HepG2 (cell line): ENCODE data around the gene ACACA. TPM values are rescaled to one million over a fixed set of nuclear protein-coding genes. Genes with fewer than 3 reads are reported as not detected.
A peak's percentile ranks its signal among the peaks of the same experiment; 100 is the strongest.

Experiments used
- ATAD3A ChIP-seq: sonication (generic); formaldehyde crosslinking; IDR thresholded peaks from 2 replicates; pipeline ENCODE4 v1.4.0; 2020; ENCODE audit warnings: missing genetic modification reagents
- ATRX ChIP-seq: sonication (generic); formaldehyde crosslinking; IDR thresholded peaks from 2 replicates; pipeline ENCODE4 v1.4.0; 2020; ENCODE audit warnings: missing genetic modification reagents, borderline replicate concordance
- BRD4 ChIP-seq: sonication (generic); formaldehyde crosslinking; IDR thresholded peaks from 2 replicates; pipeline ENCODE4 v1.4.0; 2020; ENCODE audit warnings: missing genetic modification reagents
- CBX5 ChIP-seq: sonication (generic); formaldehyde crosslinking; IDR thresholded peaks from 2 replicates; pipeline ENCODE4 v1.4.0; 2020; ENCODE audit warnings: missing genetic modification reagents, borderline replicate concordance
- CENPT ChIP-seq: sonication (generic); formaldehyde crosslinking; IDR thresholded peaks from 2 replicates; pipeline ENCODE4 v1.8.0; 2022; ENCODE audit warnings: low read depth, mild to moderate bottlenecking, moderate library complexity, missing genetic modification reagents
- ELF4 ChIP-seq: sonication (generic); formaldehyde crosslinking; IDR thresholded peaks from 2 replicates; pipeline ENCODE4 v1.5.0; 2020; ENCODE audit warnings: missing genetic modification reagents, mild to moderate bottlenecking, moderate library complexity, borderline replicate concordance
- JARID2 ChIP-seq: sonication (generic); formaldehyde crosslinking; IDR thresholded peaks from 2 replicates; pipeline ENCODE4 v1.8.1; 2023; ENCODE audit warnings: missing genetic modification reagents, inconsistent platforms; ENCODE audit not compliant: insufficient replicate concordance
- KDM5B ChIP-seq: sonication (generic); formaldehyde crosslinking; IDR thresholded peaks from 2 replicates; pipeline ENCODE4 v1.4.0; 2020; ENCODE audit warnings: missing genetic modification reagents, mild to moderate bottlenecking, borderline replicate concordance
- MIER2 ChIP-seq: IDR thresholded peaks from 2 replicates; pipeline ENCODE4 v1.6.1; 2016; ENCODE audit warnings: missing biosample characterization, missing genetic modification reagents
- MXI1 ChIP-seq: IDR thresholded peaks from 3 replicates; pipeline ENCODE4 v1.6.1; 2012; ENCODE audit warnings: low read depth, low read length, inconsistent platforms, borderline replicate concordance
- PHF5A ChIP-seq: IDR thresholded peaks from one replicate; pipeline ENCODE4 v1.6.1; 2018; ENCODE audit warnings: low read depth, missing genetic modification reagents; ENCODE audit not compliant: unreplicated experiment
- PHF8 ChIP-seq: sonication (generic); formaldehyde crosslinking; IDR thresholded peaks from 2 replicates; pipeline ENCODE4 v1.5.0; 2020; ENCODE audit warnings: missing genetic modification reagents
- POLR2G ChIP-seq: fragments of 200-400 bp; formaldehyde crosslinking; IDR thresholded peaks from 2 replicates; pipeline ENCODE4 v1.6.1; 2018; ENCODE audit warnings: mild to moderate bottlenecking, low read depth, low read length, moderate library complexity
- SP5 ChIP-seq: IDR thresholded peaks from 2 replicates; pipeline ENCODE4 v1.6.1; 2016; ENCODE audit warnings: low read depth, borderline replicate concordance
- TOE1 ChIP-seq: sonication (generic); formaldehyde crosslinking; IDR thresholded peaks from 2 replicates; pipeline ENCODE4 v1.4.0; 2020; ENCODE audit warnings: mild to moderate bottlenecking, missing genetic modification reagents
- ZBTB38 ChIP-seq: sonication (generic); formaldehyde crosslinking; IDR thresholded peaks from 2 replicates; pipeline ENCODE4 v1.5.1; 2020; ENCODE audit warnings: mild to moderate bottlenecking, missing genetic modification reagents
- ZNF501 ChIP-seq: sonication (generic); formaldehyde crosslinking; IDR thresholded peaks from 2 replicates; pipeline ENCODE4 v1.5.1; 2020; ENCODE audit warnings: mild to moderate bottlenecking, moderate library complexity, missing genetic modification reagents
- ZSCAN9 ChIP-seq: IDR thresholded peaks from 2 replicates; pipeline ENCODE4 v1.6.1; 2016; ENCODE audit warnings: borderline replicate concordance
- polyA plus RNA-seq, 8 experiments: library from polyadenylated mRNA; depleted of rRNA in 3 of 8; stranded (reverse) in 7 of 8; unstranded in 1 of 8; fragments of >200 nt; fragmentation: Illumina TruSeq in 4 of 8; extraction: Trizol in 4 of 8; gene quantifications; 2 replicates each; pipeline versions ENCODE4 v1.2.1 to v1.2.3, GENCODE V29; 2011 to 2016; ENCODE audit warnings: low read depth in 4 of 8, missing spikeins in 1 of 8, mixed read lengths in 1 of 8; ENCODE audit not compliant: insufficient read depth in 1 of 8
- total RNA-seq, 5 experiments: library from RNA; depleted of rRNA; stranded (reverse); fragments of >200 nt; fragmentation: Illumina TruSeq; extraction: Trizol; gene quantifications; 2 replicates each; pipeline ENCODE4 v1.2.3, GENCODE V29; 2016; ENCODE audit warnings: low read depth in 1 of 5
- TF ChIP-seq, protein P1 (sequence below): sonication (generic); formaldehyde crosslinking; IDR thresholded peaks from 2 replicates; pipeline ENCODE4 v1.4.0; 2020; ENCODE audit warnings: missing genetic modification reagents, borderline replicate concordance
- TF ChIP-seq, protein P2 (sequence below): IDR thresholded peaks from 2 replicates; pipeline ENCODE4 v1.6.1; 2016; ENCODE audit warnings: low read depth, borderline replicate concordance
- TF ChIP-seq, protein P3 (sequence below): sonication (generic); formaldehyde crosslinking; IDR thresholded peaks from 2 replicates; pipeline ENCODE4 v1.8.0; 2022; ENCODE audit warnings: missing genetic modification reagents, mild to moderate bottlenecking, borderline replicate concordance
- TF ChIP-seq, protein P4 (sequence below): sonication (generic); formaldehyde crosslinking; IDR thresholded peaks from 2 replicates; pipeline ENCODE4 v1.5.0; 2020; ENCODE audit warnings: missing genetic modification reagents

The ACACA gene
- total and polyA plus RNA-seq, 2 of the 13 experiments (the other 11 are each of a cell fraction or from before 2014, with no cell fraction given) = 39.2 to 47.2 TPM

DNA sequence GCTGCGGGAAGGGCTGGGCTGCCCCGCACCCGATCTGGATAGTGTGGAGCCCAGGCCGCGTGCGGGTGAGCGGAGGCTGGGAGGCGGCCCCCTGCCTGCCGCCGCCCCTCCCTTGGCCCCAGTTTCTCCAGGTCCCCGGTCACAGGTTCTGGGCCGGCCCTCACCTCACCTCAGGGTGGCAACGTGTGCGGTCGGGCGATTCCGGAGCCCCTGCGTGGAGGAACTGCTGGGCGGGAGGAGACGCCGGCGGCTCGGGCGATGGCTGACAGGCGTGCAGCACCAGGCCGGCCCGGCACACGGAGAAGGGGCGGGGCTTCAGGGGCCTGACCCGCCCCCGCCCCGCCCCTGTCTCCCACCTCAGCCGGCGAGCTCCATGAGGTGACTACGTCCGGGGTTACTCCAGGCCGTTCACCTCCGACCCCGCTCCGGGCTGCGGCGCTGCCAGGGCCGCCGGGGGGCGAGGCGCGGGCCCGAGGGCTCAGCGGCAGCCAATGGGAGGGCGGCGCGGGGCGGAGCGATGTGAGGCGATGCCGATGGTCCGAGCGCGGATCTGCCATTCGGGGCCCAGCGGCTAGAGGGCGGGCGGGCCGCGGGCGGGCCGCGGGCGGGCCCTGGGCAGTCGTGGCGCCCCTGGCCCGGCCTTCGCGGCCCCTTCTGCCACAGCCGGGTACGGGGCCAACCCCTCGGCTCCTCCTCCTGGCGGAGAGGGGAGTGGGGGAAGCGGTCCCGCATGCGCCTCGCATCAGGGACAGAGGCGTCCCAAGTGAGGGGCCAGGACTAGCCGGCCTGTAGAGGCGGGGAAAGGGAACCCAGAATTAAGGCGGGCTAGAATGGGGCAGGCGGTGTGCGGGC is 47.6 kb downstream of the ACACA start (continued):
- TF ChIP-seq BRD4 (CRISPR knock-in tag) (peak; percentile 70; the same call in 1 of the 2 replicates), MIER2 (CRISPR knock-in tag) (no peak), SP5 (CRISPR knock-in tag) (peak; percentile 44; the same call in 1 of the 2 replicates), POLR2G (peak; percentile 79), ATAD3A (CRISPR knock-in tag) (no peak), PHF8 (CRISPR knock-in tag) (peak; percentile 91), ZSCAN9 (peak; percentile 16; the same call in 1 of the 2 replicates), TOE1 (no peak), MXI1 (peak; percentile 72; the same call in 2 of the 3 replicates), ELF4 (no peak), ZNF501 (CRISPR knock-in tag) (peak; percentile 76), ATRX (CRISPR knock-in tag) (no peak), CBX5 (CRISPR knock-in tag) (peak; percentile 17; the same call in 1 of the 2 replicates), JARID2 (CRISPR knock-in tag) (no peak), CENPT (CRISPR knock-in tag) (0 out of 2 replicates have a peak, but pooled peaks have one; percentile 41), ZBTB38 (CRISPR knock-in tag) (0 out of 2 replicates have a peak, but pooled peaks have one; percentile 21), PHF5A (CRISPR knock-in tag) (no peak), KDM5B (CRISPR knock-in tag) (peak; percentile 79; the same call in 1 of the 2 replicates)
- TF ChIP-seq, protein P1, sequence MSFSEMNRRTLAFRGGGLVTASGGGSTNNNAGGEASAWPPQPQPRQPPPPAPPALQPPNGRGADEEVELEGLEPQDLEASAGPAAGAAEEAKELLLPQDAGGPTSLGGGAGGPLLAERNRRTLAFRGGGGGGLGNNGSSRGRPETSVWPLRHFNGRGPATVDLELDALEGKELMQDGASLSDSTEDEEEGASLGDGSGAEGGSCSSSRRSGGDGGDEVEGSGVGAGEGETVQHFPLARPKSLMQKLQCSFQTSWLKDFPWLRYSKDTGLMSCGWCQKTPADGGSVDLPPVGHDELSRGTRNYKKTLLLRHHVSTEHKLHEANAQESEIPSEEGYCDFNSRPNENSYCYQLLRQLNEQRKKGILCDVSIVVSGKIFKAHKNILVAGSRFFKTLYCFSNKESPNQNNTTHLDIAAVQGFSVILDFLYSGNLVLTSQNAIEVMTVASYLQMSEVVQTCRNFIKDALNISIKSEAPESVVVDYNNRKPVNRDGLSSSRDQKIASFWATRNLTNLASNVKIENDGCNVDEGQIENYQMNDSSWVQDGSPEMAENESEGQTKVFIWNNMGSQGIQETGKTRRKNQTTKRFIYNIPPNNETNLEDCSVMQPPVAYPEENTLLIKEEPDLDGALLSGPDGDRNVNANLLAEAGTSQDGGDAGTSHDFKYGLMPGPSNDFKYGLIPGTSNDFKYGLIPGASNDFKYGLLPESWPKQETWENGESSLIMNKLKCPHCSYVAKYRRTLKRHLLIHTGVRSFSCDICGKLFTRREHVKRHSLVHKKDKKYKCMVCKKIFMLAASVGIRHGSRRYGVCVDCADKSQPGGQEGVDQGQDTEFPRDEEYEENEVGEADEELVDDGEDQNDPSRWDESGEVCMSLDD (CRISPR knock-in tag) = no peak
- TF ChIP-seq, protein P2, sequence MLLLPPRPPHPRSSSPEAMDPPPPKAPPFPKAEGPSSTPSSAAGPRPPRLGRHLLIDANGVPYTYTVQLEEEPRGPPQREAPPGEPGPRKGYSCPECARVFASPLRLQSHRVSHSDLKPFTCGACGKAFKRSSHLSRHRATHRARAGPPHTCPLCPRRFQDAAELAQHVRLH (CRISPR knock-in tag) = no peak
- TF ChIP-seq, protein P3, sequence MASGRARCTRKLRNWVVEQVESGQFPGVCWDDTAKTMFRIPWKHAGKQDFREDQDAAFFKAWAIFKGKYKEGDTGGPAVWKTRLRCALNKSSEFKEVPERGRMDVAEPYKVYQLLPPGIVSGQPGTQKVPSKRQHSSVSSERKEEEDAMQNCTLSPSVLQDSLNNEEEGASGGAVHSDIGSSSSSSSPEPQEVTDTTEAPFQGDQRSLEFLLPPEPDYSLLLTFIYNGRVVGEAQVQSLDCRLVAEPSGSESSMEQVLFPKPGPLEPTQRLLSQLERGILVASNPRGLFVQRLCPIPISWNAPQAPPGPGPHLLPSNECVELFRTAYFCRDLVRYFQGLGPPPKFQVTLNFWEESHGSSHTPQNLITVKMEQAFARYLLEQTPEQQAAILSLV (CRISPR knock-in tag) = no peak; the same call in 1 of the 2 replicates
- TF ChIP-seq, protein P4, sequence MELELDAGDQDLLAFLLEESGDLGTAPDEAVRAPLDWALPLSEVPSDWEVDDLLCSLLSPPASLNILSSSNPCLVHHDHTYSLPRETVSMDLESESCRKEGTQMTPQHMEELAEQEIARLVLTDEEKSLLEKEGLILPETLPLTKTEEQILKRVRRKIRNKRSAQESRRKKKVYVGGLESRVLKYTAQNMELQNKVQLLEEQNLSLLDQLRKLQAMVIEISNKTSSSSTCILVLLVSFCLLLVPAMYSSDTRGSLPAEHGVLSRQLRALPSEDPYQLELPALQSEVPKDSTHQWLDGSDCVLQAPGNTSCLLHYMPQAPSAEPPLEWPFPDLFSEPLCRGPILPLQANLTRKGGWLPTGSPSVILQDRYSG (CRISPR knock-in tag) = 0 out of 2 replicates have a peak, but pooled peaks have one; percentile 25
